Endodermal cell (in vitro differentiated cells): ENCODE data around the gene CD300H. TPM values are rescaled to one million over a fixed set of nuclear protein-coding genes. Genes with fewer than 3 reads are reported as not detected.

ENCODE experiments used
- DNase-seq: peaks from one replicate; pipeline ENCODE4 v3.0.0-alpha.2; 2017
- H3K27ac ChIP-seq: 2 replicates; pipeline ENCODE4 v1.5.1; 2013; ENCODE audit warnings: mild to moderate bottlenecking, low read depth, low read length, moderate library complexity
- H3K27me3 ChIP-seq: 2 replicates; pipeline ENCODE4 v1.6.1; 2013; ENCODE audit warnings: mild to moderate bottlenecking, low read length, moderate library complexity; ENCODE audit not compliant: insufficient read depth, control insufficient read depth, poor library complexity, severe bottlenecking
- H3K36me3 ChIP-seq: 2 replicates; pipeline ENCODE4 v1.7.0; 2013; ENCODE audit warnings: mild to moderate bottlenecking, low read length, moderate library complexity; ENCODE audit not compliant: control insufficient read depth, insufficient read depth
- H3K4me1 ChIP-seq: one replicate; pipeline ENCODE4 v1.7.0; 2013; ENCODE audit warnings: low read length; ENCODE audit not compliant: control insufficient read depth, insufficient read depth
- H3K4me3 ChIP-seq: 2 replicates; pipeline ENCODE4 v1.5.1; 2013; ENCODE audit warnings: mild to moderate bottlenecking, low read length, moderate library complexity
- H3K9ac ChIP-seq: 2 replicates; pipeline ENCODE4 v1.6.1; 2013; ENCODE audit warnings: mild to moderate bottlenecking, low read length, moderate library complexity; ENCODE audit not compliant: poor library complexity, severe bottlenecking; ENCODE audit errors: extremely low read depth
- H3K9me3 ChIP-seq: 2 replicates; pipeline ENCODE4 v1.6.1; 2013; ENCODE audit warnings: mild to moderate bottlenecking, low read length, moderate library complexity; ENCODE audit not compliant: control insufficient read depth
- H3K27ac Mint-ChIP-seq: 2 replicates; pipeline ENCODE4 v1.8.0; 2020; ENCODE audit warnings: mixed read lengths
- H3K27me3 Mint-ChIP-seq: 2 replicates; pipeline ENCODE4 v1.8.0; 2021; ENCODE audit warnings: mild to moderate bottlenecking, mixed read lengths; ENCODE audit not compliant: insufficient read depth
- H3K36me3 Mint-ChIP-seq: 2 replicates; pipeline ENCODE4 v1.8.0; 2020; ENCODE audit warnings: low read depth, mixed read lengths
- H3K4me1 Mint-ChIP-seq: 2 replicates; pipeline ENCODE4 v1.8.0; 2020; ENCODE audit warnings: mixed read lengths
- H3K4me3 Mint-ChIP-seq: 2 replicates; pipeline ENCODE4 v1.8.0; 2020; ENCODE audit warnings: mild to moderate bottlenecking, moderate library complexity, mixed read lengths
- H3K9me3 Mint-ChIP-seq: 2 replicates; pipeline ENCODE4 v1.8.0; 2020; ENCODE audit warnings: mild to moderate bottlenecking, mixed read lengths
- WGBS, 2 experiments: methylation state at CpG; one replicate each; pipeline versions ENCODE4 v1.1.5 to v1.1.7; 2013; ENCODE audit warnings: missing lambda C conversion rate in 2 of 2, mixed read lengths in 1 of 2; ENCODE audit not compliant: insufficient coverage in 1 of 2, insufficient read length in 1 of 2; 5-methylcytosine and 5-hydroxymethylcytosine counted together
- long read RNA-seq, 4 experiments: library from polyadenylated mRNA in 2 of 4; library from RNA in 1 of 4; library from capped mRNA in 1 of 4; stranded (forward) in 3 of 4; unstranded in 1 of 4; transcript quantifications; one replicate each; pipeline ENCODE4 v2.0.0, GENCODE V29; 2020 to 2021; ENCODE audit warnings: inconsistent platforms in 1 of 4
- polyA plus RNA-seq, 2 experiments: library from polyadenylated mRNA; stranded (reverse); fragments of 50-300 nt; gene quantifications; one replicate each; pipeline ENCODE4 v1.2.3, GENCODE V29; 2013
- total RNA-seq, 2 donors: library from RNA; stranded (reverse); fragmentation: NEBNext Ultra II Directional in 1 of 2; extraction: Animal tissue kit (Norgen Biotek cat#: 25700) in 1 of 2; gene quantifications; 2 replicates in 1 of 2; 3 replicates in 1 of 2; pipeline ENCODE4 v1.2.1, GENCODE V29; 2021
- TF ChIP-seq, protein P1 (sequence below): fragments of 200-600 bp; sonication (generic); conservative IDR thresholded peaks from 2 replicates; pipeline ENCODE4 v1.5.0; 2021; ENCODE audit warnings: antibody characterized with exemption, mild to moderate bottlenecking

Gene CD300H
- not detected for total RNA-seq
- polyA plus RNA-seq (2013, experiment 1 of 2): not detected
- not detected for polyA plus RNA-seq (2013, experiment 2 of 2)
- long read RNA-seq, experiment 1: 0 reads
- long read RNA-seq, experiment 2: 0 reads
- long read RNA-seq, experiment 3: 0 reads
- long read RNA-seq, experiment 4: 0 reads

DNA sequence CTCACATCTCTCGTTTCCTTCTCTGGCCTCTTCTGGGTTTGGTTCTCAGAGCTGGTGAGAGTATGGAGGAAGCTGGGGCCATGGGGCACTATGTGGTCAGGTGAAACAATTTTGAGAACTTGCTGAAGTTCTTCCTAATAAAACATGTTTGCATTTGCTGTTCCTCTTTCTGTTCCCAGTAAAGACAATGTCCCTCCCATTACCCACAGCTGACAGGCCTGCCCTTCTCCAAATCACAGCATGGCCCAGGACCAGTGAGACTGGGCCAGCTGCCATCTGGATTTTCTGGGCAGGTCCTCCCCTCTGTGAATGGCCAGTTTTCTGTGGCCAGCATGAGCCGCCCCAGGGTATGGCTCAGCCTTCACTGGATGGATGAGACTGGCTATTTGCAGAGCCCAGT, at the start of gene CD300H:
Gene CD300H, minus strand, starts transcription at position 113 of the 400 bp plus-strand sequence.
- no peak for DNase-seq
- H3K9me3 ChIP-seq: no peaks in the 10 kb centered on the region
- no peaks in the 10 kb centered on the region for H3K36me3 ChIP-seq
- WGBS, 2 experiments: 88% methylated on average over 2 of the region's 2 CpGs; no CpG with 5 or more reads in 1 of the 2 experiments
- H3K4me3 ChIP-seq: no peak within 1 kb of the TSS
- H3K4me3 Mint-ChIP-seq: no peak within 1 kb of the TSS
- H3K4me1 ChIP-seq: no peaks in the 10 kb centered on the region
- H3K27me3 ChIP-seq: peaks cover 47% of the 10 kb centered on the region
- no peak within 1 kb of the TSS for H3K9ac ChIP-seq
- H3K9me3 Mint-ChIP-seq: no peaks in the 10 kb centered on the region
- peaks cover 6% of the 10 kb centered on the region for H3K4me1 Mint-ChIP-seq
- no peak within 1 kb of the TSS for H3K27ac Mint-ChIP-seq
- H3K27me3 Mint-ChIP-seq: peaks cover 31% of the 10 kb centered on the region
- H3K36me3 Mint-ChIP-seq: no peaks in the 10 kb centered on the region
- TF ChIP-seq, protein P1, sequence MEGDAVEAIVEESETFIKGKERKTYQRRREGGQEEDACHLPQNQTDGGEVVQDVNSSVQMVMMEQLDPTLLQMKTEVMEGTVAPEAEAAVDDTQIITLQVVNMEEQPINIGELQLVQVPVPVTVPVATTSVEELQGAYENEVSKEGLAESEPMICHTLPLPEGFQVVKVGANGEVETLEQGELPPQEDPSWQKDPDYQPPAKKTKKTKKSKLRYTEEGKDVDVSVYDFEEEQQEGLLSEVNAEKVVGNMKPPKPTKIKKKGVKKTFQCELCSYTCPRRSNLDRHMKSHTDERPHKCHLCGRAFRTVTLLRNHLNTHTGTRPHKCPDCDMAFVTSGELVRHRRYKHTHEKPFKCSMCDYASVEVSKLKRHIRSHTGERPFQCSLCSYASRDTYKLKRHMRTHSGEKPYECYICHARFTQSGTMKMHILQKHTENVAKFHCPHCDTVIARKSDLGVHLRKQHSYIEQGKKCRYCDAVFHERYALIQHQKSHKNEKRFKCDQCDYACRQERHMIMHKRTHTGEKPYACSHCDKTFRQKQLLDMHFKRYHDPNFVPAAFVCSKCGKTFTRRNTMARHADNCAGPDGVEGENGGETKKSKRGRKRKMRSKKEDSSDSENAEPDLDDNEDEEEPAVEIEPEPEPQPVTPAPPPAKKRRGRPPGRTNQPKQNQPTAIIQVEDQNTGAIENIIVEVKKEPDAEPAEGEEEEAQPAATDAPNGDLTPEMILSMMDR: no peak
- no peak within 1 kb of the TSS for H3K27ac ChIP-seq

DNA sequence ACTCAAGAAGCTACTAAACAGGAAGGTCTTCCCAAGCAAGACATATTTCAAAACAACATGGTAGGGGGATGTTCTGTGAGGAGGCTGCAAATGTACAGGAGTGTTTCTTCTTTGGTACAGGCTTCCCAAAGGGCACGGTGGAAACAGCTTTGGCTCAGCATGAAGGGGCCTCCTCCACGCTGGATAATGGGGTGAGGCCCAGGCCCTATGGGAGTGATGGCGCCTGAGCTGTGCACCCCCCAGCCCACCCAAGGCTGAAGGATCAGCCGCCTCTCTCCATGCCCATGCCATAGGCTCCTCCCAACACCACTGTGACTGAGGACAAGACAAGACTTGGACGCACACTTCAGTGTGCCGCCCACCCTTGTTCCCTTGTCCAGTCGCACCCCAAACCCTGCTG, 49.4 kb upstream of the CD300H start:
- peaks cover 40% of the 10 kb centered on the region for H3K27me3 Mint-ChIP-seq
- Histone ChIP-seq H3K27me3 (no peaks in the 10 kb centered on the region), H3K9me3 (no peaks in the 10 kb centered on the region), H3K36me3 (no peaks in the 10 kb centered on the region), H3K27ac (no peak overlapping the region), H3K4me1 (no peaks in the 10 kb centered on the region), H3K9ac (no peak overlapping the region), H3K4me3 (no peak overlapping the region)
- TF ChIP-seq, protein P1: no peak
- WGBS, 2 experiments: 88 to 91% methylated on average over 5 to 7 of the region's 7 CpGs
- no peak for DNase-seq
- no peaks in the 10 kb centered on the region for H3K4me1 Mint-ChIP-seq
- no peaks in the 10 kb centered on the region for H3K36me3 Mint-ChIP-seq
- H3K4me3 Mint-ChIP-seq: no peak overlapping the region
- H3K27ac Mint-ChIP-seq: no peak overlapping the region
- H3K9me3 Mint-ChIP-seq: no peaks in the 10 kb centered on the region

DNA sequence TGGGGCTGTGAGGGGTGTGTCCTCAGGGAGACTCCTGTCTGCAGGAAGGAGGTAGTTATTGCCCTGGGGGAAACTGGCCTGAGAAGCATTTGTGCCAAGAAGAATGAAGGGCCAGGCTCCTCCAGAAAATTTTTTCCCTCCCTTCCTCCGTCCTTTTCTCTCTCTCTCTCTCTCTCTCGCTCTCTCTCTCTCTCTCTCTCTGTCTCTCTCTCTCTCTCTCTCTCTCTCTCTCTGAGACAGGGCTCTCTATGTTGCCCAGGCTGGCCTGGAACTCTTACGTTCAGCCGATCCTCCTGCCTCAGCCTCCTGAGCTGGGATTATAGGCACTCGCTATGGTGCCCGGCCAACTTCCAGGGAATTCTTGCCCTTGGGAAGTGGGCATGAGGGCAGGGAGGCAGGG, 44.7 kb upstream of the CD300H start:
- H3K9ac ChIP-seq: no peak overlapping the region
- no peak overlapping the region for H3K4me3 Mint-ChIP-seq
- H3K4me1 ChIP-seq: no peaks in the 10 kb centered on the region
- H3K9me3 ChIP-seq: no peaks in the 10 kb centered on the region
- no peak for DNase-seq
- H3K36me3 Mint-ChIP-seq: no peaks in the 10 kb centered on the region
- TF ChIP-seq, protein P1: no peak
- no peak overlapping the region for H3K4me3 ChIP-seq
- 53 to 88% methylated on average over 2 to 6 of the region's 6 CpGs for WGBS, 2 experiments
- no peak overlapping the region for H3K27ac ChIP-seq
- no peaks in the 10 kb centered on the region for H3K4me1 Mint-ChIP-seq
- no peak overlapping the region for H3K27ac Mint-ChIP-seq
- peaks cover 8% of the 10 kb centered on the region for H3K27me3 ChIP-seq
- H3K36me3 ChIP-seq: no peaks in the 10 kb centered on the region
- H3K9me3 Mint-ChIP-seq: no peaks in the 10 kb centered on the region
- H3K27me3 Mint-ChIP-seq: peaks cover 28% of the 10 kb centered on the region
